Gastrocnemius medialis (tissue), 4 donors: ENCODE results near the gene NPAS2. TPM values are rescaled to one million over a fixed set of nuclear protein-coding genes. Genes with fewer than 3 reads are reported as not detected.

Experiments
- ATAC-seq, 2 donors: fragments of 150-250 bp; one replicate each; pipeline ENCODE4 v1.9.1; 2016
- DNase-seq, 2 donors: peaks; one replicate each; pipeline ENCODE4 v3.0.0-alpha.2; 2019
- H3K27ac ChIP-seq, 4 donors: fragments of 200-600 bp; sonication (generic); 1 replicate in 1 of 4; 2 replicates in 3 of 4; pipeline ENCODE4 v1.5.1; 2016 to 2018; ENCODE audit warnings: mild to moderate bottlenecking in 2 of 4, moderate library complexity in 1 of 4
- H3K27me3 ChIP-seq, 3 donors: fragments of 200-600 bp; sonication (generic) in 2 of 3; 1 replicate in 1 of 3; 2 replicates in 2 of 3; pipeline versions ENCODE4 v1.5.1 to v1.6.0; 2016 to 2019; ENCODE audit warnings: mild to moderate bottlenecking in 1 of 3, moderate library complexity in 1 of 3
- H3K36me3 ChIP-seq, 2 donors: fragments of 200-600 bp; sonication (generic) in 1 of 2; one replicate each; pipeline ENCODE4 v1.5.1; 2017 to 2018
- H3K4me1 ChIP-seq, 2 donors: fragments of 200-600 bp; sonication (generic) in 1 of 2; one replicate each; pipeline ENCODE4 v1.5.1; 2016 to 2017; ENCODE audit warnings: mild to moderate bottlenecking in 2 of 2
- H3K4me3 ChIP-seq, 4 donors: fragments of 200-600 bp; sonication (generic) in 3 of 4; 1 replicate in 1 of 4; 2 replicates in 3 of 4; pipeline ENCODE4 v1.5.1; 2016 to 2019; ENCODE audit warnings: mild to moderate bottlenecking in 2 of 4
- H3K9me3 ChIP-seq, 3 donors: fragments of 200-600 bp; sonication (generic) in 2 of 3; 1 replicate in 1 of 3; 2 replicates in 2 of 3; pipeline ENCODE4 v1.5.1; 2016 to 2019
- POLR2A ChIP-seq, 2 donors: fragments of 450-650 bp; IDR thresholded peaks; one replicate each; pipeline ENCODE4 v1.6.1; 2017; ENCODE audit warnings: antibody characterized with exemption in 2 of 2, mild to moderate bottlenecking in 2 of 2, moderate library complexity in 2 of 2
- in situ Hi-C, 4 donors: fragments of 200-750 bp; cut with MboI; loops; one replicate each; pipeline versions ENCODE4 v1.15.0 to v1.8.0; 2017; ENCODE audit warnings: low sequenced_read_pairs in 4 of 4
- intact Hi-C: fragments of 100-400 bp; cut with DNase I; formaldehyde crosslinking; loops from one replicate; pipeline ENCODE4 v1.15.1; 2023; ENCODE audit warnings: low total_unique reads
- total RNA-seq, 4 donors: library from RNA; depleted of rRNA; stranded (reverse); fragments of >200 nt; gene quantifications; one replicate each; pipeline versions ENCODE4 v1.1.0 to v1.2.3, GENCODE V29; 2016
- TF ChIP-seq, protein P1 (sequence below), 5 experiments: fragments of 450-650 bp in 3 of 5; fragments of 200-600 bp in 2 of 5; sonication (generic) in 2 of 5; IDR thresholded peaks in 4 of 5; conservative IDR thresholded peaks in 1 of 5; 1 replicate in 4 of 5; 2 replicates in 1 of 5; pipeline ENCODE4 v1.5.1; 2016 to 2019; ENCODE audit warnings: antibody characterized with exemption in 5 of 5, mild to moderate bottlenecking in 3 of 5, moderate library complexity in 3 of 5

NPAS2 gene
- total RNA-seq, 4 donors from 2014 or later = 11.4 to 48.2 (median 36.6) TPM

DNA sequence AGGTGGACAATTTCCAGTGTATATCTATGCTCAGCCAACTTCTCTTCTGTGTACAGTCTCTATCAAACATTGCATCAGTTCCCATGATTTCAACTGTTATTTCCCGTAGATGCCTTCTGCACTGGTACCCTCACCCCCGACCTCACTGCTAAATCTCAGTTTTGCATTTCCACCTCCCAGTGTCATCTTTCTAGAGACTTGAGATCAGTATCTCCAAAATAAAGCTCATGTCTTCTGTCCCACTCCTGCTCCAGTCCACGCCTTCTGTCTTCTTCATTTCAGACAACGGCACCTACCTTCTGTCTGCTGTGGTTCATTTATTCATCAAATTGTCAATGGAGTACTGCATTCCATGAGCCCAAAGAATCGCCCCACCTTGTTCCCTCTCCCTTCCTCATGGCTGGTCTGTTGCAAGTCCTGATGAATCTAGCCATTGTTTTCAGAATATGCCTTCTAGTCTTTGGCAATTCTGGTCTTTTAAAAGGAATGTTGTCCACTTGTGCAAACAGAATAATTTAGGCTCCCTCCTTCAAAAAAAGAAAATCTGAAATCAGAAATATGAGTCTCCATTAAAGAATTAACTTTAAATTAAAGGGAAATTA, 23.3 kb upstream of the NPAS2 start:
- H3K36me3 ChIP-seq = no peaks in the 10 kb centered on the region
- H3K27me3 ChIP-seq = no peaks in the 10 kb centered on the region
- DNase-seq (no peak), ATAC-seq (no peak)
- no peaks in the 10 kb centered on the region for H3K9me3 ChIP-seq
- in situ Hi-C loops = no loop called here
- intact Hi-C loops = no loop called here
- no peak for TF ChIP-seq POLR2A (IDR thresholded peaks at IDR 0.05)
- TF ChIP-seq, protein P1, sequence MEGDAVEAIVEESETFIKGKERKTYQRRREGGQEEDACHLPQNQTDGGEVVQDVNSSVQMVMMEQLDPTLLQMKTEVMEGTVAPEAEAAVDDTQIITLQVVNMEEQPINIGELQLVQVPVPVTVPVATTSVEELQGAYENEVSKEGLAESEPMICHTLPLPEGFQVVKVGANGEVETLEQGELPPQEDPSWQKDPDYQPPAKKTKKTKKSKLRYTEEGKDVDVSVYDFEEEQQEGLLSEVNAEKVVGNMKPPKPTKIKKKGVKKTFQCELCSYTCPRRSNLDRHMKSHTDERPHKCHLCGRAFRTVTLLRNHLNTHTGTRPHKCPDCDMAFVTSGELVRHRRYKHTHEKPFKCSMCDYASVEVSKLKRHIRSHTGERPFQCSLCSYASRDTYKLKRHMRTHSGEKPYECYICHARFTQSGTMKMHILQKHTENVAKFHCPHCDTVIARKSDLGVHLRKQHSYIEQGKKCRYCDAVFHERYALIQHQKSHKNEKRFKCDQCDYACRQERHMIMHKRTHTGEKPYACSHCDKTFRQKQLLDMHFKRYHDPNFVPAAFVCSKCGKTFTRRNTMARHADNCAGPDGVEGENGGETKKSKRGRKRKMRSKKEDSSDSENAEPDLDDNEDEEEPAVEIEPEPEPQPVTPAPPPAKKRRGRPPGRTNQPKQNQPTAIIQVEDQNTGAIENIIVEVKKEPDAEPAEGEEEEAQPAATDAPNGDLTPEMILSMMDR (IDR thresholded peaks at IDR 0.05 in 4 of 5, conservative IDR thresholded peaks at IDR 0.05 in 1 of 5) = no peak
- H3K27ac ChIP-seq = no peak overlapping the region
- no peak overlapping the region for H3K4me3 ChIP-seq
- H3K4me1 ChIP-seq = no peaks in the 10 kb centered on the region

DNA sequence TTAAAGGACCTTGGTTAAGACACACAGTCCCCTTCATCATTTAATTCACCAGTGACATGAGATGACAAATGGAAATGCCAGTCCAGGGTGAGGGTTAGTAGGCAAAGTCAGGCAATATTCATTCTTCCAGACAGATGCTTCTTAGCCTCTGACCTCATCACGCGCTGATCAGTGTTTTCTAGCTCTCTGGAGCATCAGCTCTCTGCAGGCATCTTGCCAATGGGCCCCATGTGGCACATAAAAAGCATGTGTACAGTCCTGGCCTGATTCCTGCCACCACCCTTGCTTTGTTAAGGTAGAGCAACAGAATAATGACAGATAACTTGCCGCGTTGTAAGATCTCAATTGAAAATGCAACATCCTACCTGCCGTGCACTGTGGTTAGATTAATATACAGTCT, 20.3 kb upstream of the NPAS2 start:
- H3K36me3 ChIP-seq = no peaks in the 10 kb centered on the region
- H3K27me3 ChIP-seq = no peaks in the 10 kb centered on the region
- H3K4me3 ChIP-seq = no peak overlapping the region
- in situ Hi-C loops = no loop called here
- ATAC-seq (no peak), DNase-seq (no peak)
- H3K9me3 ChIP-seq = no peaks in the 10 kb centered on the region
- intact Hi-C loops = no loop called here
- no peaks in the 10 kb centered on the region for H3K4me1 ChIP-seq
- TF ChIP-seq POLR2A (IDR thresholded peaks at IDR 0.05) = no peak
- TF ChIP-seq, protein P1 (IDR thresholded peaks at IDR 0.05 in 4 of 5, conservative IDR thresholded peaks at IDR 0.05 in 1 of 5) = no peak
- no peak overlapping the region for H3K27ac ChIP-seq

DNA sequence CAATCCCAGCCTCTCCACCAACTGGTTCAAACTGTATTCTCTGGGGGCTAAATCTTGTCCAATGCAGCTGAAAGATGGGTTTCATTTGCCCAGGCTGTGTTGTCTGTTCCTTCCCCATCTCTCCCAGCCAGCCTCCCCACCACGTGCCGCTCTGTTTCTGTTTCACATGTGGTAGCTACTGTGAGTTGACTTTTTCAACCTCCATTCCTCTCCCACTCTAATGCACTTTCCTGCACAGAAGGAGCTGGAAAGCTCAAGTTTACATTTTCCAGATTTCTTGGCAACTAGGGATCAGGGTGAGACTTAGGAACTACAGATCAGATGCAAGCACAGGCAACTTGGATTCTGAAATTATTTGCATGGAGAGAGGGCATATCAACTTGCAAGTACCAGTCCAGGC, 19.0 kb upstream of the NPAS2 start:
- in situ Hi-C loops = no loop called here
- intact Hi-C loops = no loop called here
- no peaks in the 10 kb centered on the region for H3K27me3 ChIP-seq
- no peaks in the 10 kb centered on the region for H3K9me3 ChIP-seq
- DNase-seq (no peak), ATAC-seq (no peak)
- no peaks in the 10 kb centered on the region for H3K4me1 ChIP-seq
- H3K36me3 ChIP-seq = no peaks in the 10 kb centered on the region
- TF ChIP-seq POLR2A (IDR thresholded peaks at IDR 0.05) = no peak
- TF ChIP-seq, protein P1 (IDR thresholded peaks at IDR 0.05 in 4 of 5, conservative IDR thresholded peaks at IDR 0.05 in 1 of 5) = no peak
- H3K4me3 ChIP-seq = no peak overlapping the region
- H3K27ac ChIP-seq = no peak overlapping the region

DNA sequence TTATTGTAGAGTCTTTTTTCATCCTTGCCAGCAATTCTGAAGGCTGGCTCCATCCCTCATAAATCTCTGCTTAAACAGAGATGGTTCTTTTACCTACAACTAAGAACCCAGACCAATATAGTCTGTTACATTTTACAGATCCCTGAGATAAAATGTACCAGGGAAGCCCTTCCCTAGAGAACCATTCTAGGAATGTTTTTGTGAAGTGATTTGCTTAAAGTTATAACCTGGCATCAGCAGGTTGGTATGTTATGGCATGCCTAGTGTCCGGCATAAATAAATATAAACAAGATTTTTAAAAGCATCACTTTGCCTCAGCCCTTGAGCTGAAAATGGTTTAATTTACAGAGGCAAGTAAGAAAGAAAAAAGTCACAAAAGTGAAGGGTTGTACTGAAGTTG, 18.5 kb upstream of the NPAS2 start:
- DNase-seq (no peak), ATAC-seq (no peak)
- TF ChIP-seq, protein P1 (IDR thresholded peaks at IDR 0.05 in 4 of 5, conservative IDR thresholded peaks at IDR 0.05 in 1 of 5) = no peak
- no peak for TF ChIP-seq POLR2A (IDR thresholded peaks at IDR 0.05)
- in situ Hi-C loops (no loop called here), intact Hi-C loops (no loop called here)
- H3K27me3 ChIP-seq = no peaks in the 10 kb centered on the region
- H3K27ac ChIP-seq = no peak overlapping the region
- no peaks in the 10 kb centered on the region for H3K9me3 ChIP-seq
- H3K4me1 ChIP-seq = no peaks in the 10 kb centered on the region
- no peaks in the 10 kb centered on the region for H3K36me3 ChIP-seq
- no peak overlapping the region for H3K4me3 ChIP-seq

DNA sequence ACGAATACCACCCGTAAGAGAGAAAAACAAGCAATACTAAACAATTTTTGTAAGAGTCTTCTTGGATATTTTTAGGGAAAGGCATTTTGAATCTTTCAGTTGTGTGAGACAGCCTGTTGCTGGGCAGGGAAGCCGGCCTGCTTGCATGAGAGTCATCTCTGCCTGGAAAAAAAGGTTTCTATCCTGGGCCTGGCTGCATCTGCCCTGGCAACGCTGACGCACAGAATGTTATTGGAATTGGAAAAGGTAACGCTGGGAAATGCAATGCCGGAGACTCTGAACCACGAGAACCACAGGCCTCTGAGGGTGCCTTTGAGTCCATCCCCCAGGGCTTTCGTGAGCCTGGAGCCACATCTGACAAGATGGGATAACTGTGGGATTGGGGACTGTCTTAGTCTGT, 17.9 kb upstream of the NPAS2 start:
- TF ChIP-seq POLR2A (IDR thresholded peaks at IDR 0.05) = no peak
- TF ChIP-seq, protein P1 (IDR thresholded peaks at IDR 0.05 in 4 of 5, conservative IDR thresholded peaks at IDR 0.05 in 1 of 5) = no peak
- no peak overlapping the region for H3K27ac ChIP-seq
- no peak for DNase-seq
- in situ Hi-C loops = no loop called here
- no peak overlapping the region for H3K4me3 ChIP-seq
- no peaks in the 10 kb centered on the region for H3K4me1 ChIP-seq
- intact Hi-C loops = no loop called here
- no peaks in the 10 kb centered on the region for H3K36me3 ChIP-seq
- H3K27me3 ChIP-seq = no peaks in the 10 kb centered on the region
- ATAC-seq = no peak
- H3K9me3 ChIP-seq = no peaks in the 10 kb centered on the region
